ENCODE measurements around the gene THSD7B. TPM values are rescaled to one million over a fixed set of nuclear protein-coding genes. Genes with fewer than 3 reads are reported as not detected.

Gene THSD7B
- total RNA-seq, 1 donor from 2014 or later: 1.4 TPM

DNA sequence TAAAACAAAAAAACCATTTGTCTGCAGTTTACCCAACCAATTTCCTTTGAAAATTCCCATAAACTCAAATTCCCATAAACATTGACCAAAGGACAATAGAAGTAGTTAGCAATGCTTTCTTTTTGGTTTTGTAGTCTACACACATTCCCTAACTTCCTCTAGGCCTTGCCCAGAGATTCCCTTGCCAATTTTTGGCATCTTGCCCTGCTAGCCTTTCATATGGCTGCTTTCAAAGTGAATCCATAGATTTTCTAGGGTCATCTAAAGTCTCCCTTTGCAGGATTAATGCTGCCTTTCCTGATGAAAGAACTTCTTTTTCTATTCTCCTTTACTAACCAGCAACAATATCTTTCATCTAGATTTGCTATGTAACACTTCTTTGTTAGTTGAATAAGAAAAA, 33.4 kb downstream of the THSD7B start:
- no peak for DNase-seq (ENCODE audit: low spot score)

DNA sequence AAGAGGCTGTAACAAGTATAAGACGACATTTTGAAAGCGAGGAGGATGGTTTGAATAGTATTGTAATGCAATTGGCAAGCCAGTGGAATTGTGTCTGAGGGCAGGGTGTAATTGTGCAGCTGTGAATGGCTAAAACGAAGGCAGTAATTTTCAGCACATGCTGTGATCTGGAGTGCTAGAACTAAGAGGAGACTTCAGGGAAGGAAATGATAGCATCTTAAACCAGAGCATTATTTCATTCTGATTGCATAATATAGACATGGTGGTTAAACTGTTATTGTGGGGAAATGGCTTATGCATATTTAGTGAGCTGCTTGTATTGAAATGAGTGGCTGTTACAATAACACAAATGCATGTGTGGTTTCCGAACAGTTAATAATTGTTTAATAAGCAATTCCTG, 36.3 kb downstream of the THSD7B start:
- no peak for DNase-seq (ENCODE audit: low spot score)

DNA sequence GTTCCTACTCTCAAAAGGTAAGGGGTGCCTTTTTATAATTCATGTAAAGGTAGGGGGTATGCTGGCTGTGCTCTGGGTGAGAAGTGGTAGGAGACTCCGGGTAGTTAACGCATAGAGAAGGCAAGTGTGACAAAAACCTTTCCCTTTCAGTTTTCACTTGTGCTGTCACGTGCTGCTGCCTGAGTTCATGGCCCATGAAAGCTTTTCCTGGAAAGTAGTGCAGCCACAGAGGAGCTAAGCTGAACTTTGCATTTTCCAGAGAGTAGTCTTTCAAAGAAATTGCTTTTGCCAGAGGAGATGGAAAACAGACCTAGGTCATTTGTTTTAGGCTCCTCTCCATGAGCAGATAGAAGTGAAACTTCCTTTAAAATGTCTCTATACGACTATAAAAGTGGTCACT, 44.7 kb downstream of the THSD7B start:
- DNase-seq (ENCODE audit: low spot score): no peak

DNA sequence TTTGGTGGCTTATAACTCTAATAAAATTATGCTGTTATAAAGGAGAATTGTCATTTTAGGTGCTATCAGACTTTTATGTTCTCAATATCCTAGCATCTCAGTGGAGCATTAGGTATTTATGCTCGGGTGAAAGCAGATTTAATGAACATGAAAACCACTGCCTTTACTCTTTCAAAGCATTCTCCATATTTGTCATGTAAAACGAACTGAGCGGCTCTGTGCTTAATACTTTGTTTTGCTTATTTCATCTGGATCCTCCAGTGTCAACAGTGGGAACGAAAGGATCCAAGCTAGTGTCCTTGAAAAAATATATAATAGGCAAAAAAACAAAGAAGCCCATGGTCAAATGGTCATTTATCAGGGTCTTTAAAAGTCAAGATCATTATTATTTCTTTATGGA, 53.5 kb downstream of the THSD7B start:
- no peak for DNase-seq (ENCODE audit: low spot score)

DNA sequence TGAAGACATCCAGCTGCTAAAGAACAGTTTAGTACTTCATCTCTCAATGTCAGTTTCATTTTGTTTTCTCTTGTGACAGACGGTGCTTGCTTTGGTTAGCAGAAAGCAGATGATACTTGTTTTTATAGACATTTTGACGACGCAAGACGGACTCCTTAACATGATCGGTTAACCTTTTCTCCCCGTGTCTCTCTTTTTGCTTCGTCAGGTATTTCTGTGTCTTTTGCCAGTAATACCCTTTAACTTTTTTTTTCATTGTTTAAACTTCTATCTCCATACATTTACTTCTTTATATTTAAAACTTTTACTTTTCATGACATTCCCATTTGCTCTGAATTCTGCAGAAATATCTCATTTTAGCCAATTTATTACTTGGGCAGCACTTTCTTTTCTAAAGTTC, 57.9 kb downstream of the THSD7B start:
- DNase-seq (ENCODE audit: low spot score): no peak

DNA sequence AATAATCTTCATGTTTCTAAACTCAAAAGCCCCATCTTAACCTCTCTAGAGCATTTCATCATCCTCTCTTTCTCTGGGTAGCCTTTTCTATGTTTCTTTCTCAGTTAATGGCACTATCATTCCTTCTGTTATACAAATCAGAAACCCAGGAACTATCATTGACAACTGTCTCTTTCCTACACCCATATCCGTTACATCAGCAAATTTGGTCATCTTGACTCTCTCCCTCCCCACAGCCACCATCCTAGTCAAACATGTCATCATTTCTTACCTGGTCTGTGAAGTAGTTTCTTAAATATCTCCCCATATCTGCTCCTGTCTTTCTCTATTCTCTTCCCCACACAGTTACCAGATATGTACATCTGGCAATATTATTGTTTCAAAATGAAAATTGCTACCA, 62.8 kb downstream of the THSD7B start:
- no peak for DNase-seq (ENCODE audit: low spot score)

DNA sequence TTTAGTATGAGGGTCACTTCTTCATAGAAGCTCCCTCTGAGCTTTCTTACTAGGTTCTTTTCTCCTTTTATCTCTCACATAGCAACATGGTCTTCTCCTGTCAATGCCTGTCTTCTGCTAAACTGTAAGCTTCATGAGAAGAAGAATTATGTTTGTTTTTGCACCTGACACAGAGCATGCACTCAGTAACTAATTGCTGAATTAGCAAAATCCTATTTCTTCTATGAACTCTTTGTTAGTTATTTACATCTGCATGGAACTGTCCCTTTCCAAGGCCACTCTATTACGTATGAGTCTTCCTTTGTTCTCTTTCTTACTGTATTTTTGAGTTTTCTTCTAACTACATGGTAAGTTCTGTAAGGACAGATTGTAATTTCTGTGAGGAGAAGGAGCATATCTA, 63.4 kb downstream of the THSD7B start:
- no peak for DNase-seq (ENCODE audit: low spot score)

DNA sequence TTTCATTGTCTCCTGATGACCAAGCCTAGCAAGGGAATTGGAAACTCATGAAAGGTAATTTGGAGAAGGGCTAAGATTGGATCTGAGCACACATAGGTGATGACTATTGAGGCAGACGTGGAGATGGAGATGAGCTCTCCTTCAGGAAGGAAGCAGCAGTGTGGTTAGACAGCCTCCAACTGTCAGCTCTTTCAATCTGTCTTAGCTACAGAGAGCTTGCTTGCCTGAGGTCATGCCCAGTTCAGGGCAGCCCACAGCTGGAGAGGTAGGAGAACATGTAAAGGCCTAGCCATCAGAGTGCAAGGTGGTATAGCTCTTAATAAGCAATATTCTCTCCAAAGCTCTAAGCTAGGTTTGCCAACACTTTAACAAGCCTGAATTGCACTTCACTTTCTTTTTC, 79.2 kb downstream of the THSD7B start:
- DNase-seq (ENCODE audit: low spot score): no peak

DNA sequence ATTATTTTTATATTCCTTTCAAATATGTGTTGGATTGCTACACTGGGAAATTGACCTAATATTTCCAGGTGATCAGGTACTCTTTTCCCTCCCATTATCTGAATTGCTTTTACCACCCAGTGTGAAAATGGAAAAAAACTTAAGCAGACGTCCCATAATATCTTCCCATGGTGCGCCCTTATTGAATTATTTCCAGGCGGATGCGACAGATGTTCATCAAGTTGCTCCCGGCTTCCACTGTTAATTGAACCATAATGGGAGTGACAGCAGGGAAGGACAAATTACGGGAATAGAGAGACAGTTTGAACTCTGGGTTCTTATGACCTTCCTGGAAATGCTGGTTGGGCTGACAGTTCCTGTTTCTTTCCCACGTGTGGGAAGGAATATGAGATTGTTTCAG, 93.3 kb downstream of the THSD7B start:
- DNase-seq (ENCODE audit: low spot score): no peak

DNA sequence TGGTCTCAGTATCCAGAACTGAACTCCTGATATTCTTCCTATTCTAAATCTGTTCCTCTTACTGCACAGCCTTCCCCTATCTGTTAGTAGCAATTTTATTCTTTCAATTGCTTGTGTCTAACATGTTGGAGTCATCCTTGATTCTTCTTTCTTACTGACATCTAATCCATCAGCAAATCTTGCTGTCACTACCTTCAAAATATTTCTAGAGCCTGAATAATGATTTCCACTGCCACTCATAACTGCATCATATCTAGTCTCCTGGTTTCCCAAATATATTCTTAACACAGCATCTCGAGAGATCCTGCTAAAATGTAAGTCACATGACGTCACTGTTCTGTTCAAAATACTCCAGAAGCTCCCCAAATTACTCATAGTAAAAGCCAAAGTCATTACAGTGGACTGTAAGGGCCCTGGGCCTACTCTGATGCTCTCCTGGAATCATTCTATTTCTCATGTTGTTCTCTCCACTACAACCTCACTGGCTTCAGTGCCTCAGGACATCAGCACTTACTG, 95.2 kb downstream of the THSD7B start:
- no peak for DNase-seq (ENCODE audit: low spot score)

DNA sequence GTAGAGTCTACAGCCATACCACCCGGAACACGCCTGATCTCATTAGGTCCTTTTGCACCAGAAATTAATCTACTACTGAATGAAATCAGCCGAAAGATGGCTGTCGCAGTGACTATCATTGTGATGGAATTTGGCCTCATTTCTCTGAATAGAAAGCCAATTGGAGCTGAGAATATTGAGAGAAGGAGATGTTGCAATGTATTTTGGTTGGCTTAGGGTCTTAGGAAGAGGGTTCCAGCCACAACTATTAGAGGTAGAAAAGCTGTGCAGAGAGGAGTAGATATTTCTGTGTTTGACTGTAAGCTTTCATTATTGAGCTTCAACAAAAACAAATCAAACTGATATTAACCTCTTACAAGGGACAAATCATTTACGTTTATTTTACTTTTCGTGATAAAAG, 98.1 kb downstream of the THSD7B start:
- DNase-seq (ENCODE audit: low spot score): no peak

DNA sequence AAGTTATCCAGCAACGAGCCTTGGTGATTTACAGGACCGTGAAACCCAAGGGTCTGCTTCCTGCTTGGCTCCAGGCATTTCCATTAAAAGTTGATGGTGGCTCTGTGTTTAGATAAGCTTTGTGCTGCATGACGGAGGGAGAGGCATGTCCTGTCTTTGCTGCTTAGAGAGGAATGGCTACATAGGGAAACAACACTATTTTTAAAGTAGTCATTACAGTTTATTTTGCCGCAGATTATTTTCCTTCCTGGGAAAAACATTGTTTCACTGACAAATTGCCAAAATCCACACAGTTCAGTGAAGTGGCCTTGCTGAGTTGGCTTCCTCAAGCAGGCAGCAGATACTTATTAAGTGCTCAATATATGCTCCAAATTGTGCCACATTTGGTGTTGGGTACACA, 98.5 kb downstream of the THSD7B start:
- DNase-seq (ENCODE audit: low spot score): no peak

DNA sequence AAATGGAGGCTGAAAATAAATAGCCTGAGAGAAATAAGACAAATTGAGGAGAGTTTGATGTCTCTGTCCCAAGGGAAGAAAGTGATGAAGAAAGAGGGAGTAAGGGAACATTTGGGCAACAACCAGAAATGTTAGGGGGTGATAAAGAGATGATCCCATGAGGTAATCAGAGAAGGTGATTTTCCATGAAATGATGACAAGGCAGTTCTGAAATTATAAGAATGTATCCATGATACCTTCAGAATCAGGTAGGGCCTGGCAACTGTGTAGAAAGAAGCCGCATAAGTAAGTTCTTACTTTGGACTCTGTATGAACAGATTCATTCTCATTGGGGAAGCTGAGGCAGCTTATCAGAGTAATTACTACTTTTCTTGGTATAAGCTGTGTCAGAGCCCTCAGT, 106.1 kb downstream of the THSD7B start:
- no peak for DNase-seq (ENCODE audit: low spot score)

DNA sequence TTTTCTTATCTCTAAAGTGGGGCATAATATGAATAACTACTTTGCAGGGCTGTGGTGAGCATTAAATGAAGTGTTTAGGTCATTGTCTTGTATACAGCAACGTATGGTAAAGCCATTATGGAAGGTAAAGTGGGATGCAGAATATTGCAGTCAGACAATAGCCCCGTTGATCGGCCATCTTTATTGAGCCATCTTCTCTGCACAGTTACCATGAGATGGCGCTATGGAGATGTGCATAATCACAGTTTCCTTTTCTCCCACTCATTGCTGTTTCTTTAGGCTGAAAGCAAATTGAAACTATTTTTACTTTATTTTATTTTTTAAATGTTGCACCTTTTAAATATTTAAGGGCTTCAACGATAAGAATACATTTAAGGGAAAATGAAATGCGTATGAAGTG, 108.9 kb downstream of the THSD7B start:
- DNase-seq (ENCODE audit: low spot score): no peak

DNA sequence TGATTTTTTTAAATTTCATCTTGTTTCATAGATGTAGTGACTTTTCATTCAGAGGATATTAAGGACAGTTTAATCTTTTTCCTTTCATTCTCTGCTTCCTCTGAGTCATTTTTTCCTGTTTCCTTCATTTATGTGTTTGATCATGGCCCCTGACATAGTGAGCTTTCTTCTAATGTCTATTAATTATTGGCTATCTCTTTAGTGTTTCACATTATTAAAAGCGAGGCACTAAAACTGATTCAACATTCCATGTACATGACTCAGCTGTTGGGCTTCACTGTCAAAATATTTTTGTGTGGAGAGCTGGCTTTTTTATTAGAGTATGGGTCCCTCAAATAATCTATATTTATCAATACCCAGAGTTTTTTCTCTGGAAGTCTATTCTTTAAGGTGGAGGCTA, 125.8 kb downstream of the THSD7B start:
- no peak for DNase-seq (ENCODE audit: low spot score)

DNA sequence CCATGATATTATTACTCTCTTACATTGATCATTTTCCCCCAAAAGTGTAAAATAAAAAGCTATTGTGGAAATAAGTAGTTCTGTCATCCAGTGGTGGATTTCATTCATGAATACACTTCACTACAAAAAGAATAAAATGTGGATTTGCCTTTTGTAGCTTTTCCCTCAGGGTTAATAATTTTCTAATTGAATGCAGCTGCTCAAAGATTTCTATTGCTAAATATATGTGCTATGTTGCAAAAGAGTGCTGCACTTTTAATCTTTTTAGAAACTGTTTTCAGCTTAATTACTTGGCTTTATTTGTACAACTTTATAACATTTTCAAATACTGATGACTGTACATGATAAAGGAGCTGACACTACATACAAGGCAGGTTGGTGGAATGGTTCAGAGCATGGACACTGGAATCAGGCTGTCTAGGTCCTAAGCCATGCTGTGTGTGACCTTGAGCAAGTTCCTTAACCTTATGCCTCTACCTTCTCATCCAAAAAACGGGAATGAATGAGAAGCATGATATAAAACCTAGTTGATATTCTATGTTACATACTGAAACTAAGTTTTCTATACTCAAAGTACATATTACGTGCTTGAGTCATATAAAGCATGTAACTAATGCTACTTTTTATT, 128.8 kb downstream of the THSD7B start:
- DNase-seq (ENCODE audit: low spot score): no peak

DNA sequence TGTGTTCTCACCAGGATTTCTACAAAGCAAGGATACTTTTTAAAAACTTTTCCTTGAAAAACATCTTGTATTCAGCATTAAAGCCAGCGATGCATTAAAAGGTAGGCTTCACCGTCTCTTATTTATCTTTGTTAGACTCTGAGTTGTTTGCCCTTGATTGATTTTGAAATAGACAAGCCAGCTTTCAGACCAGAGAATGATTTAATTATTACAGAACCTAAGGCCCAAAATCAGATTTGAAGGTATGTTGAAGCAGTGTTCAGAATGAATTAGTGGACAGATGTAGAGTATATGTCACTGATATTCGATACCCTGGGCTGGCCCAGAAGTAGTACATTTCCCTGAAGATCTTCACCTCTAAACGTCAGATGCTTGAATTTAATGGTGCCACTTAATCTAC, 136.4 kb downstream of the THSD7B start:
- no peak for DNase-seq (ENCODE audit: low spot score)

DNA sequence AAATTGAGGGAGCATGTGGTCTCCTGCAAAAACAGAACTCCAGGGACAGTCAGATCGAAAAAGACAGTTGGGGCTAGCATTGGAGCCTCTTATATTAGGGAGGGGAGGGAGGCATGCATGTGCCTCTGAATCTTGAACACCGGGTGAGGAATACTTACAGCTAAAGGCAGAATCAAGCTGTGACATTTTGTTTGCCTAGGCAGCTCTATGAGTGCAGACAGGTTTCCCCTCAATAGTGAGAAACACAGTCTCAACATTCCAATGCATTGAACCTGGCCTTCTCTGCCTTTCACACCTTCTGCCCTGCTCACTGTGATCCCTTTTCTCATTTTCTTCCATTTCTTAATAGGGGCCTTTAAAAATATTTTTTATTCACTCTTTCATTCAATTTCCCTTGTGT, 140.4 kb downstream of the THSD7B start:
- DNase-seq (ENCODE audit: low spot score): no peak

DNA sequence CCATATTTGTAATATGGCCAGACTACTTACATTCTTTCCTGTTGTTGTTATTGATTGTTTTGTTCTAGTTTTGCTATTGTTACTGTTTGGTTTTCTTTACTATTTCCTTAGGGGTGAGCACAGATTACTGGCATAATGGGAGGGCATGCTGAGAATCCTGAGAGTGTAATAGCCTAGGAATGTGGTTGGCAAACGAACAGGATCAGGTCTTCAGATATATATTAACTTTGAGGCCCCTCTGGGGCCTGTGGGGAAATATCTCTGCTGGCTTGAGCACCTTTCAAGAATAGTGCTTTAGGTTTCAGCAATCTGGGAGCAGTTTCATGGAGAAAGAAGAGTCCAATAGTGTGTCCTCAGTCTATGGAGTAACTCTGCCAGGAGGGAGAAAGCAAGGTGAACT, 144.4 kb downstream of the THSD7B start:
- no peak for DNase-seq (ENCODE audit: low spot score)

DNA sequence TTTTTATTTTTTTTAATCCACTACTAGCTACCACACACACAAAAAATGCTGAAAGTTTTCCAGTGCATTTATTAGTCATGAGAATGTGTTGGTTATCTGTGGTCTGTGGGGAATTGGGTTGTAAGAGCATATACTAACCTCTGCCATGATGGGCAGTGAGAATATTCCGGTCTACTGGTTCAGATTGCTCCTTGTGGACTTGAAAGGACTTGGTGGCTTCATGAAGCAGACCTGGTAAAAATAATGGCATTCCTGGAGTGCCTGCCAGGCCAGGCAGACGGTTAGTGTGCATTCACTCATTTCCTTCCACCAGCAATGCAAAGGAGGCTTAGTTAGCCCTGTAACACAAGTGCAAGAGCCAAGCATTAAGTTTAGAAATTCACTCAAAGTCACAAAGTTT, 150.8 kb downstream of the THSD7B start:
- no peak for DNase-seq (ENCODE audit: low spot score)

DNA sequence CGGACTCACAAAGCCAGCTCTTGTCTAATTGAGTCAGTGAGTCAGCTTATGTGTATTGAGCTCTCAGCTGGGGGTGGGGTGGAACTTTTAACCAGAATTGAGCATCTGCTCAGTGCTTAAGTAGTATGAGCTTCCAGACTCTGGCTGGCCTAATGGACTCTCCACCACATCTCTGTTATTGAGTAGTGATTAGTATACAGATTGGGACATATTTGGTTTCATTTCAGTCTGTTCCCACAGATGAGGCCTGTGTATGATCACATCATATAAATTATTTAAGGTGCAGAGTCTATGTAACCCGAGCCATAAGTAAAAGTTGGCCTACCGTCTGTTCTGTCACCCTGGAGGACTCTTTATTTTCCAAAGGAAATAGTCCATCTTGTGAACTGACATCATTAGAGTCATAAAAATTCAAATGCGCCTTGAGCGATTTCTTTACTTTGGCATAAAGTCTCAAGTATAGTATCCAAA, 152.1 kb downstream of the THSD7B start:
- no peak for DNase-seq (ENCODE audit: low spot score)

DNA sequence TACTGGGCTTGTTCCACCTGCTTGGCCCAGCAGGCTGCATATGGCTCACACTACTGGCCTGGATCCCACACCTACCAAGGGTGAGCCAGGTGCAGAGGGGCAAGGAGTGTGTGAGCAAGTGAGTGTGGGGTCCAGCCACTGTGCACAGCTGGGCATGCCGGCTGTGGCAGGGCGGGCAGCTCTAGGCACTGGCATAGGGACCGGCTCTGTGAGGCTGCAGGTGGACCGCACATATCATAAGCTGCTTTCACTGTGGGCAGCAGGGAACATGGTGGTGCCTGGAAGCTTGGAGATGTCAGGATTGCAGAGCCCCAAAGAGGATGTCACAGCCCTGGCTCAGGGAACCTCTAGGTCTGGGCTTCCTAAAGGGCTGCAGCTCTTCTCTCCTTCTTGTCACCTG, 154.3 kb downstream of the THSD7B start:
- no peak for DNase-seq (ENCODE audit: low spot score)

DNA sequence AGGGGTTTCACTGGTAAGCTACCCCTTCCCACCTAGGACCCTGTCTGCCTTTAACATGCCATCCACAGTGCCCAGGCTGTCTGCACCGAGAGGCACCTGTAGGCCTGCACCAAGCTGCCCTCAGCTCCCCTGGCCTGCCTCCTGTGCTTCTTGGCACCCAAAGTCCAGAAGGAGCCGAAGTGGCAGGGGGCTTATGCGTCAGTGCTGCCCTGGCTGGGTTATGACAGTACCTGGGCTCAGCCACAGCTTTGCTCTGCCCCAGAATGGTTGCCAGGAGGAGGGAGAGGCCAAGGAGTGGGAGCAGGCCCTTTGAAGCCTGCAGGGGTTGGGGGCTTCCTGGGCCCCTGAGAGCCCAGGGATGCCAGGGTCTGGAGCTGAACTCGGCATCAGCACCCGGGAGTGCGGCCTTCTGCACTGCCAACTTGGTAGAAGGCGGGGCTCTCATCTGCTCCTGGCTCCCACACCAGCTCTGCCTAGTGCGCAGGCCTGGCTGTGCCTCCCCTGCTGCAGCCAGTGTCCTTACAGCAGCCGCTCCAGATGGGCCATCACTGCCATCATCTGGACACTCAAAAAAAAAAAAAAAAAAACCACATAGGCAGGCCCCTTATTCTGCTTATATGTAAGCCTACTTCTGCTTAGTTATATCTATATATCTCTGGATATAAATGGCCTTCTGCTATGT, 155.4 kb downstream of the THSD7B start:
- DNase-seq (ENCODE audit: low spot score): peak; percentile 64

All from mesenteric fat pad (tissue), 1 donor.